Keratinocyte (primary cell): Measurements from ENCODE around the gene CUX1. TPM values are rescaled to one million over a fixed set of nuclear protein-coding genes. Genes with fewer than 3 reads are reported as not detected.
A peak's percentile ranks its signal among the peaks of the same experiment; 100 is the strongest.

ENCODE experiments used
- DNase-seq: peaks from one replicate; pipeline ENCODE4 v3.0.0-alpha.2; 2011; ENCODE audit warnings: low read depth, missing footprints, low spot score
- FAIRE-seq: peaks from 2 replicates; lab custom pipeline; 2011; peaks lifted over from hg19 to GRCh38; lab: Jason Lieb, UNC
- H2AFZ ChIP-seq: 2 replicates; pipeline ENCODE4 v1.6.0; 2012; ENCODE audit warnings: low read length, control low read depth, inconsistent platforms; ENCODE audit not compliant: control insufficient read depth
- H3K27ac ChIP-seq: 2 replicates; pipeline ENCODE4 v1.5.1; 2011; ENCODE audit warnings: low read length; ENCODE audit not compliant: control insufficient read depth, insufficient read depth
- H3K27me3 ChIP-seq: 3 replicates; pipeline ENCODE4 v1.6.0; 2011; ENCODE audit warnings: low read length; ENCODE audit not compliant: control insufficient read depth, insufficient read depth; ENCODE audit errors: extremely low read depth
- H3K36me3 ChIP-seq, 2 experiments: 2 replicates in 1 of 2; 3 replicates in 1 of 2; pipeline ENCODE4 v1.5.1; 2011; ENCODE audit warnings: low read length in 2 of 2, mild to moderate bottlenecking in 1 of 2; ENCODE audit not compliant: control insufficient read depth in 2 of 2, insufficient read depth in 2 of 2; ENCODE audit errors: extremely low read depth in 1 of 2
- H3K4me1 ChIP-seq: 3 replicates; pipeline ENCODE4 v1.5.1; 2011; ENCODE audit warnings: low read length; ENCODE audit not compliant: control insufficient read depth, insufficient read depth; ENCODE audit errors: extremely low read depth
- H3K4me2 ChIP-seq: 3 replicates; pipeline ENCODE4 v1.6.0; 2011; ENCODE audit warnings: low read depth, low read length; ENCODE audit not compliant: control insufficient read depth, insufficient read depth; ENCODE audit errors: extremely low read depth
- H3K4me3 ChIP-seq, 3 experiments: fragments of 200-600 bp in 1 of 3; sonication (generic) in 1 of 3; 2 replicates in 2 of 3; 3 replicates in 1 of 3; pipeline ENCODE4 v1.5.1; 2011 to 2016; ENCODE audit warnings: low read length in 3 of 3, mild to moderate bottlenecking in 3 of 3, control low read depth in 2 of 3, inconsistent platforms in 1 of 3, low read depth in 1 of 3, mixed read lengths in 1 of 3, mixed run types in 1 of 3, moderate library complexity in 1 of 3; ENCODE audit not compliant: control insufficient read depth in 2 of 3, insufficient read depth in 2 of 3; ENCODE audit errors: extremely low read depth in 1 of 3
- H3K79me2 ChIP-seq: 2 replicates; pipeline ENCODE4 v1.6.0; 2012; ENCODE audit warnings: low read length; ENCODE audit not compliant: control insufficient read depth, insufficient read depth
- H3K9ac ChIP-seq: 3 replicates; pipeline ENCODE4 v1.6.0; 2011; ENCODE audit warnings: low read length; ENCODE audit not compliant: control insufficient read depth, insufficient read depth; ENCODE audit errors: extremely low read depth
- H3K9me1 ChIP-seq: 3 replicates; pipeline ENCODE4 v1.6.0; 2011; ENCODE audit warnings: low read length; ENCODE audit not compliant: control insufficient read depth, insufficient read depth; ENCODE audit errors: extremely low read depth
- H3K9me3 ChIP-seq: 2 replicates; pipeline ENCODE4 v1.5.1; 2012; ENCODE audit warnings: low read depth, low read length; ENCODE audit not compliant: control insufficient read depth
- H4K20me1 ChIP-seq: 3 replicates; pipeline ENCODE4 v1.6.0; 2011; ENCODE audit warnings: low read length; ENCODE audit not compliant: control insufficient read depth, insufficient read depth; ENCODE audit errors: extremely low read depth
- CTCF ChIP-seq, 3 experiments: IDR thresholded peaks in 1 of 3; conservative IDR thresholded peaks in 1 of 3; optimal IDR thresholded peaks in 1 of 3; 2 replicates in 2 of 3; 3 replicates in 1 of 3; pipeline versions ENCODE3 to v1.5.1; 2011; ENCODE audit warnings: low read length in 3 of 3, mild to moderate bottlenecking in 3 of 3, moderate library complexity in 2 of 3, control low read depth in 1 of 3, inconsistent platforms in 1 of 3; ENCODE audit not compliant: insufficient read depth in 2 of 3; ENCODE audit errors: extremely low read depth in 1 of 3
- EZH2 ChIP-seq: IDR thresholded peaks from one replicate; pipeline ENCODE4 v1.6.1; 2012; ENCODE audit warnings: inconsistent platforms, mild to moderate bottlenecking, low read length, moderate library complexity
- dilution Hi-C: fragments of 300-500 bp; cut with MboI; formaldehyde crosslinking; loops from one replicate; pipeline ENCODE4 v1.7.0; 2020; ENCODE audit warnings: low sequenced_read_pairs; ENCODE audit not compliant: extremely low pct_ligation_motif_present
- polyA plus RNA-seq, 5 experiments: library from polyadenylated mRNA; depleted of rRNA in 3 of 5; stranded (reverse) in 3 of 5; stranded (forward) in 1 of 5; unstranded in 1 of 5; fragments of >200 nt; gene quantifications; 1 replicate in 1 of 5; 2 replicates in 3 of 5; 3 replicates in 1 of 5; pipeline versions ENCODE4 v1.2.1 to v1.2.3, GENCODE V29; 2011 to 2012; ENCODE audit warnings: missing spikeins in 2 of 5, low read depth in 1 of 5, low replicate concordance in 1 of 5

Gene CUX1
- polyA plus RNA-seq, 1 donor (not counting 4 experiments of a cell fraction or from before 2014, with no cell fraction given): 18.3 TPM

GRCh38 chr7:101880282-101881054 lies 63.0 kb downstream of the CUX1 start:
- FAIRE-seq (no peak), DNase-seq (no peak)
- H2AFZ ChIP-seq: no peak overlapping the region
- no peaks in the 10 kb centered on the region for H4K20me1 ChIP-seq
- H3K9me3 ChIP-seq: no peaks in the 10 kb centered on the region
- H3K36me3 ChIP-seq: no peaks in the 10 kb centered on the region
- peak overlapping the region; percentile 75 for H3K9ac ChIP-seq
- H3K9me1 ChIP-seq: no peaks in the 10 kb centered on the region
- peak overlapping the region in 1 of 3 experiments; percentile 16 for H3K4me3 ChIP-seq
- H3K4me2 ChIP-seq: peak overlapping the region; percentile 75
- peak overlapping the region; percentile 97 for H3K27ac ChIP-seq
- TF ChIP-seq CTCF (optimal IDR thresholded peaks at IDR 0.05 in 1 of 3, IDR thresholded peaks at IDR 0.05 in 1 of 3, conservative IDR thresholded peaks at IDR 0.05 in 1 of 3; ENCODE audit: extremely low read depth in 1 of 3, insufficient read depth in 2 of 3, low read length in 3 of 3) (no peak), EZH2 (no peak)
- dilution Hi-C loops: no loop called here
- H3K4me1 ChIP-seq: peaks cover 30% of the 10 kb centered on the region
- H3K79me2 ChIP-seq: peaks cover 29% of the 10 kb centered on the region
- no peaks in the 10 kb centered on the region for H3K27me3 ChIP-seq

- Histone ChIP-seq H3K36me3 (no peaks in the 10 kb centered on the region), H3K9me1 (no peaks in the 10 kb centered on the region), H3K27ac (peak overlapping the region; percentile 97), H3K4me3 (no peak overlapping the region), H3K27me3 (no peaks in the 10 kb centered on the region), H3K4me1 (peaks cover 30% of the 10 kb centered on the region), H4K20me1 (no peaks in the 10 kb centered on the region), H2AFZ (no peak overlapping the region), H3K4me2 (peak overlapping the region; percentile 80), H3K9me3 (no peaks in the 10 kb centered on the region), H3K79me2 (peaks cover 42% of the 10 kb centered on the region), H3K9ac (peak overlapping the region; percentile 93)
- DNase-seq (peak; percentile 75), FAIRE-seq (no peak)
- TF ChIP-seq EZH2 (no peak), CTCF (optimal IDR thresholded peaks at IDR 0.05 in 1 of 3, IDR thresholded peaks at IDR 0.05 in 1 of 3, conservative IDR thresholded peaks at IDR 0.05 in 1 of 3; ENCODE audit: extremely low read depth in 1 of 3, insufficient read depth in 2 of 3, low read length in 3 of 3) (no peak)
- dilution Hi-C loops: no loop called here
These were observed 64.6 kb downstream of the CUX1 start for GRCh38 chr7:101882005-101882421.
